ENCODE data around the gene ADCY5.

- TF ChIP-seq ELF4 (IDR thresholded peaks at IDR 0.05) (no peak), FOXK2 (IDR thresholded peaks at IDR 0.05) (no peak), FOXM1 (IDR thresholded peaks at IDR 0.05; ENCODE audit: borderline replicate concordance) (no peak), CTBP1 (IDR thresholded peaks at IDR 0.05; ENCODE audit: borderline replicate concordance) (no peak), SP1 (IDR thresholded peaks at IDR 0.05) (no peak), ZNF384 (IDR thresholded peaks at IDR 0.05) (no peak), BHLHE40 (IDR thresholded peaks at IDR 0.05; ENCODE audit: borderline replicate concordance) (no peak)
Measured at GRCh38 chr3:123390865-123391600, 57.9 kb downstream of the ADCY5 start.

Measured in HEK293T (cell line).